Suprapubic skin (tissue), 4 donors: ENCODE data around the gene IGFLR1. TPM values are rescaled to one million over a fixed set of nuclear protein-coding genes. Genes with fewer than 3 reads are reported as not detected.

ENCODE experiments used
- DNase-seq, 2 donors: peaks; one replicate each; pipeline ENCODE4 v3.0.0-alpha.2; 2019; ENCODE audit warnings: low spot score in 2 of 2
- H3K27ac ChIP-seq: fragments of 200-600 bp; sonication (generic); one replicate; pipeline ENCODE4 v1.5.1; 2019
- H3K27me3 ChIP-seq: fragments of 200-600 bp; sonication (generic); one replicate; pipeline ENCODE4 v1.5.1; 2019
- H3K36me3 ChIP-seq: fragments of 200-600 bp; sonication (generic); one replicate; pipeline ENCODE4 v1.5.1; 2019
- H3K4me1 ChIP-seq: fragments of 200-600 bp; sonication (generic); one replicate; pipeline ENCODE4 v1.5.1; 2019
- H3K4me3 ChIP-seq: fragments of 200-600 bp; sonication (generic); one replicate; pipeline ENCODE4 v1.5.1; 2019; ENCODE audit warnings: mild to moderate bottlenecking
- H3K9me3 ChIP-seq: fragments of 200-600 bp; sonication (generic); one replicate; pipeline ENCODE4 v1.5.1; 2019
- CTCF ChIP-seq, 2 donors: fragments of 200-600 bp in 1 of 2; fragments of 450-650 bp in 1 of 2; sonication (generic) in 1 of 2; IDR thresholded peaks; one replicate each; pipeline ENCODE4 v1.5.1; 2016 to 2019; ENCODE audit warnings: antibody characterized with exemption in 2 of 2, mild to moderate bottlenecking in 1 of 2, moderate library complexity in 1 of 2
- EP300 ChIP-seq: sonication (generic); formaldehyde crosslinking; IDR thresholded peaks from one replicate; pipeline ENCODE4 v1.6.1; 2017; ENCODE audit warnings: antibody characterized with exemption
- POLR2A ChIP-seq, 2 donors: fragments of 450-650 bp; IDR thresholded peaks; one replicate each; pipeline ENCODE4 v1.6.1; 2017; ENCODE audit warnings: antibody characterized with exemption in 2 of 2, mild to moderate bottlenecking in 2 of 2, moderate library complexity in 2 of 2
- POLR2AphosphoS5 ChIP-seq, 3 donors: sonication (generic); formaldehyde crosslinking; IDR thresholded peaks; one replicate each; pipeline ENCODE4 v1.6.1; 2017; ENCODE audit warnings: antibody characterized with exemption in 3 of 3
- WGBS: methylation state at CpG from one replicate; pipeline ENCODE4 v1.1.5; 2018; 5-methylcytosine and 5-hydroxymethylcytosine counted together
- total RNA-seq, 4 donors: library from RNA; depleted of rRNA; stranded (reverse); fragments of >200 nt; gene quantifications; one replicate each; pipeline ENCODE4 v1.1.0, GENCODE V29; 2016

The IGFLR1 gene
- total RNA-seq, 4 donors from 2014 or later = 3.3 to 8.5 (median 6.9) TPM

GRCh38 chr19:35759697-35760096 lies 17.4 kb upstream of the IGFLR1 start:
- TF ChIP-seq POLR2AphosphoS5 (IDR thresholded peaks at IDR 0.05) (no peak), CTCF (IDR thresholded peaks at IDR 0.05) (no peak), POLR2A (IDR thresholded peaks at IDR 0.05) (no peak), EP300 (no peak)
- Histone ChIP-seq H3K9me3 (no peaks in the 10 kb centered on the region), H3K4me1 (peaks cover 47% of the 10 kb centered on the region), H3K36me3 (peaks cover 20% of the 10 kb centered on the region), H3K27me3 (no peaks in the 10 kb centered on the region), H3K27ac (no peak overlapping the region), H3K4me3 (no peak overlapping the region)
- 100% methylated on average over 2 of the region's 2 CpGs for WGBS
- DNase-seq = peak in 1 of 2 donors; percentile 58

GRCh38 chr19:35757749-35758608 lies 15.7 kb upstream of the IGFLR1 start, which contains the start of gene PROSER3:
Gene PROSER3 (plus strand): TSS chr19:35758176. CDS start chr19:35758216, 40 bp downstream.
- peak within 1 kb of the TSS; percentile 98 for H3K27ac ChIP-seq
- H3K36me3 ChIP-seq = peaks cover 22% of the 10 kb centered on the region
- DNase-seq = peak; percentile 99
- WGBS = under 1% methylated on average over 20 of the region's 53 CpGs
- TF ChIP-seq EP300 (no peak), POLR2A (IDR thresholded peaks at IDR 0.05) (peak in 1 of 2 donors; percentile 85), POLR2AphosphoS5 (IDR thresholded peaks at IDR 0.05) (peak; percentile 25 to 72 (median 60))
- no peaks in the 10 kb centered on the region for H3K27me3 ChIP-seq
- H3K4me3 ChIP-seq = peak within 1 kb of the TSS; percentile 94
- H3K9me3 ChIP-seq = no peaks in the 10 kb centered on the region
- peaks cover 50% of the 10 kb centered on the region for H3K4me1 ChIP-seq

GRCh38 chr19:35757231-35757748 lies 15.0 kb upstream of the IGFLR1 start:
- H3K4me3 ChIP-seq = peak overlapping the region; percentile 94
- 3% methylated on average over 12 of the region's 19 CpGs for WGBS

GRCh38 chr19:35756377-35757230 lies 14.4 kb upstream of the IGFLR1 start, which contains the start of gene HSPB6:
Gene HSPB6 (minus strand): TSS chr19:35757029. CDS start chr19:35757008, 21 bp downstream.
- peaks cover 50% of the 10 kb centered on the region for H3K4me1 ChIP-seq
- DNase-seq = peak in 1 of 2 donors; percentile 81
- H3K36me3 ChIP-seq = peaks cover 26% of the 10 kb centered on the region
- peak within 1 kb of the TSS; percentile 98 for H3K27ac ChIP-seq
- H3K27me3 ChIP-seq = no peaks in the 10 kb centered on the region
- TF ChIP-seq CTCF (IDR thresholded peaks at IDR 0.05) (no peak), POLR2A (IDR thresholded peaks at IDR 0.05) (peak in 1 of 2 donors; percentile 62)
- H3K9me3 ChIP-seq = no peaks in the 10 kb centered on the region
- WGBS = 14% methylated on average over 18 of the region's 52 CpGs
- peak within 1 kb of the TSS; percentile 94 for H3K4me3 ChIP-seq

More at GRCh38 chr19:35757231-35757748, 15.0 kb upstream of the IGFLR1 start:
- peak; percentile 90 for DNase-seq
- Histone ChIP-seq H3K27me3 (no peaks in the 10 kb centered on the region), H3K36me3 (peaks cover 28% of the 10 kb centered on the region), H3K9me3 (no peaks in the 10 kb centered on the region), H3K27ac (peak overlapping the region; percentile 98), H3K4me1 (peaks cover 50% of the 10 kb centered on the region)
- TF ChIP-seq EP300 = peak; percentile 59
- no peak for TF ChIP-seq CTCF (IDR thresholded peaks at IDR 0.05)
- peak in 1 of 3 donors; percentile 8 for TF ChIP-seq POLR2AphosphoS5 (IDR thresholded peaks at IDR 0.05)
- no peak for TF ChIP-seq POLR2A (IDR thresholded peaks at IDR 0.05)

GRCh38 chr19:35755550-35756376 lies 13.5 kb upstream of the IGFLR1 start:
- Histone ChIP-seq H3K27ac (peak overlapping the region; percentile 98), H3K27me3 (no peaks in the 10 kb centered on the region), H3K4me1 (peaks cover 50% of the 10 kb centered on the region), H3K4me3 (peak overlapping the region; percentile 94), H3K36me3 (peaks cover 25% of the 10 kb centered on the region), H3K9me3 (no peaks in the 10 kb centered on the region)
- 27% methylated on average over 18 of the region's 74 CpGs for WGBS
- TF ChIP-seq EP300 (peak; percentile 51), CTCF (IDR thresholded peaks at IDR 0.05) (no peak), POLR2AphosphoS5 (IDR thresholded peaks at IDR 0.05) (peak in 1 of 3 donors; percentile 18), POLR2A (IDR thresholded peaks at IDR 0.05) (peak in 1 of 2 donors; percentile 5)
- DNase-seq = peak; percentile 91 to 93
